K562 (cell line): ENCODE data around the gene CNOT6.

Experiments
- BDP1 ChIP-seq: IDR thresholded peaks from 3 replicates; pipeline ENCODE4 v1.6.1; 2011; ENCODE audit not compliant: insufficient read length, insufficient read depth
- EP300 ChIP-seq: IDR thresholded peaks from 2 replicates; pipeline ENCODE4 v1.6.1; 2012; ENCODE audit warnings: low read length, improper control_type of control experiment
- KLF6 ChIP-seq: fragments of 250-450 bp; sonication (Bioruptor Pico); IDR thresholded peaks from 2 replicates; pipeline ENCODE4 v1.4.0; 2020; ENCODE audit warnings: mild to moderate bottlenecking, moderate library complexity, borderline replicate concordance
- L3MBTL2 ChIP-seq: fragments of 450-650 bp; IDR thresholded peaks from 2 replicates; pipeline ENCODE4 v1.6.1; 2016; ENCODE audit warnings: mild to moderate bottlenecking, moderate library complexity
- MYC ChIP-seq, 2 experiments: fragments of 250-450 bp in 1 of 2; sonication (Bioruptor Pico) in 1 of 2; IDR thresholded peaks; 2 replicates each; pipeline versions ENCODE4 v1.5.1 to v1.6.1; 2012 to 2021; ENCODE audit warnings: low read depth in 2 of 2, borderline replicate concordance in 1 of 2, improper control_type of control experiment in 1 of 2, low read length in 1 of 2, mild to moderate bottlenecking in 1 of 2, moderate library complexity in 1 of 2
- POLR2A ChIP-seq: fragments of 450-650 bp; conservative IDR thresholded peaks from 2 replicates; pipeline ENCODE4 v1.6.1; 2016
- POLR2AphosphoS2 ChIP-seq: IDR thresholded peaks from 2 replicates; pipeline ENCODE4 v1.6.1; 2012; ENCODE audit warnings: low read length, improper control_type of control experiment
- SPI1 ChIP-seq: IDR thresholded peaks from 2 replicates; pipeline ENCODE4 v1.6.1; 2011; ENCODE audit warnings: low read depth, low read length, control low read depth, borderline replicate concordance
- ZFPM2 ChIP-seq: fragments of 250-450 bp; sonication (Bioruptor Pico); IDR thresholded peaks from 2 replicates; pipeline ENCODE4 v1.5.1; 2022; ENCODE audit warnings: mild to moderate bottlenecking
- TF ChIP-seq, protein P1 (sequence below), 2 experiments: fragments of 450-650 bp; formaldehyde crosslinking in 1 of 2; IDR thresholded peaks; 2 replicates each; pipeline versions ENCODE4 v1.4.0 to v1.6.1; 2014 to 2020; ENCODE audit warnings: mild to moderate bottlenecking in 2 of 2, borderline replicate concordance in 1 of 2, low read depth in 1 of 2
- TF ChIP-seq, protein P2 (sequence below), 3 experiments: fragments of 200-800 bp in 1 of 3; sonication (Bioruptor generic) in 1 of 3; sonication (generic) in 1 of 3; formaldehyde crosslinking in 1 of 3; IDR thresholded peaks; 2 replicates each; pipeline versions ENCODE4 v1.6.1 to v1.8.0; 2016 to 2022; ENCODE audit warnings: mild to moderate bottlenecking in 2 of 3, missing compliant biosample characterization in 2 of 3, missing genetic modification characterization in 2 of 3, missing genetic modification reagents in 1 of 3
- TF ChIP-seq, protein P3 (sequence below), 3 experiments: IDR thresholded peaks in 2 of 3; conservative IDR thresholded peaks in 1 of 3; 2 replicates each; pipeline ENCODE4 v1.5.1; 2011 to 2012; ENCODE audit warnings: low read length in 3 of 3, mild to moderate bottlenecking in 3 of 3, control low read depth in 2 of 3, improper control_type of control experiment in 1 of 3, inconsistent platforms in 1 of 3, low read depth in 1 of 3, mixed read lengths in 1 of 3, moderate library complexity in 1 of 3; ENCODE audit not compliant: insufficient read depth in 2 of 3

DNA sequence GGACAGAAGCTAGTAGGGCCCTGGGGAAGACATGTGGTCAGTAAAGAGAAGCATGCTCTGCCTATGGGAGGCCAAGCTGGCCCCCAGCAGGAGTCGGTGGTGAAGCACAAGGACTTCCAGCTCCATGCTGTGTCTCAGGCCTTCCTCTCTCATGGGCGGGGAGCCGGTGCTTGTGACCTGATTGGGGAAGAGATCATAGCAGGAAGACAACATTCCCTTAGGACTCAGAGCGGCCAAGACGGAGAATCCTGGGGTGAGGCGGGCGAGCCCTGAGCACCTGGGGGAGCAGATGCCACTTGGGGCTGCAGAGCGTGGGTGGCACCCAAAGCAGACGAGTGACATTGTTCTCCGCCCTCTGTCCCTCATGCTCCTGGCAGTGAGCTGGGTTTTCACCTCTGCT lies 33.3 kb upstream of the CNOT6 start:
- TF ChIP-seq EP300: no peak
- TF ChIP-seq, protein P1, sequence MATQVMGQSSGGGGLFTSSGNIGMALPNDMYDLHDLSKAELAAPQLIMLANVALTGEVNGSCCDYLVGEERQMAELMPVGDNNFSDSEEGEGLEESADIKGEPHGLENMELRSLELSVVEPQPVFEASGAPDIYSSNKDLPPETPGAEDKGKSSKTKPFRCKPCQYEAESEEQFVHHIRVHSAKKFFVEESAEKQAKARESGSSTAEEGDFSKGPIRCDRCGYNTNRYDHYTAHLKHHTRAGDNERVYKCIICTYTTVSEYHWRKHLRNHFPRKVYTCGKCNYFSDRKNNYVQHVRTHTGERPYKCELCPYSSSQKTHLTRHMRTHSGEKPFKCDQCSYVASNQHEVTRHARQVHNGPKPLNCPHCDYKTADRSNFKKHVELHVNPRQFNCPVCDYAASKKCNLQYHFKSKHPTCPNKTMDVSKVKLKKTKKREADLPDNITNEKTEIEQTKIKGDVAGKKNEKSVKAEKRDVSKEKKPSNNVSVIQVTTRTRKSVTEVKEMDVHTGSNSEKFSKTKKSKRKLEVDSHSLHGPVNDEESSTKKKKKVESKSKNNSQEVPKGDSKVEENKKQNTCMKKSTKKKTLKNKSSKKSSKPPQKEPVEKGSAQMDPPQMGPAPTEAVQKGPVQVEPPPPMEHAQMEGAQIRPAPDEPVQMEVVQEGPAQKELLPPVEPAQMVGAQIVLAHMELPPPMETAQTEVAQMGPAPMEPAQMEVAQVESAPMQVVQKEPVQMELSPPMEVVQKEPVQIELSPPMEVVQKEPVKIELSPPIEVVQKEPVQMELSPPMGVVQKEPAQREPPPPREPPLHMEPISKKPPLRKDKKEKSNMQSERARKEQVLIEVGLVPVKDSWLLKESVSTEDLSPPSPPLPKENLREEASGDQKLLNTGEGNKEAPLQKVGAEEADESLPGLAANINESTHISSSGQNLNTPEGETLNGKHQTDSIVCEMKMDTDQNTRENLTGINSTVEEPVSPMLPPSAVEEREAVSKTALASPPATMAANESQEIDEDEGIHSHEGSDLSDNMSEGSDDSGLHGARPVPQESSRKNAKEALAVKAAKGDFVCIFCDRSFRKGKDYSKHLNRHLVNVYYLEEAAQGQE (IDR thresholded peaks at IDR 0.05; ENCODE audit: borderline replicate concordance): no peak
- TF ChIP-seq, protein P1 (CRISPR knock-in tag; IDR thresholded peaks at IDR 0.05; ENCODE audit: low read depth): no peak
- TF ChIP-seq, protein P2, sequence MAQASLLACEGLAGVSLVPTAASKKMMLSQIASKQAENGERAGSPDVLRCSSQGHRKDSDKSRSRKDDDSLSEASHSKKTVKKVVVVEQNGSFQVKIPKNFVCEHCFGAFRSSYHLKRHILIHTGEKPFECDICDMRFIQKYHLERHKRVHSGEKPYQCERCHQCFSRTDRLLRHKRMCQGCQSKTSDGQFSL (CRISPR knock-in tag; IDR thresholded peaks at IDR 0.05): no peak
- TF ChIP-seq, protein P2 (tag; IDR thresholded peaks at IDR 0.05): no peak
- TF ChIP-seq POLR2AphosphoS2: no peak
- TF ChIP-seq, protein P3, sequence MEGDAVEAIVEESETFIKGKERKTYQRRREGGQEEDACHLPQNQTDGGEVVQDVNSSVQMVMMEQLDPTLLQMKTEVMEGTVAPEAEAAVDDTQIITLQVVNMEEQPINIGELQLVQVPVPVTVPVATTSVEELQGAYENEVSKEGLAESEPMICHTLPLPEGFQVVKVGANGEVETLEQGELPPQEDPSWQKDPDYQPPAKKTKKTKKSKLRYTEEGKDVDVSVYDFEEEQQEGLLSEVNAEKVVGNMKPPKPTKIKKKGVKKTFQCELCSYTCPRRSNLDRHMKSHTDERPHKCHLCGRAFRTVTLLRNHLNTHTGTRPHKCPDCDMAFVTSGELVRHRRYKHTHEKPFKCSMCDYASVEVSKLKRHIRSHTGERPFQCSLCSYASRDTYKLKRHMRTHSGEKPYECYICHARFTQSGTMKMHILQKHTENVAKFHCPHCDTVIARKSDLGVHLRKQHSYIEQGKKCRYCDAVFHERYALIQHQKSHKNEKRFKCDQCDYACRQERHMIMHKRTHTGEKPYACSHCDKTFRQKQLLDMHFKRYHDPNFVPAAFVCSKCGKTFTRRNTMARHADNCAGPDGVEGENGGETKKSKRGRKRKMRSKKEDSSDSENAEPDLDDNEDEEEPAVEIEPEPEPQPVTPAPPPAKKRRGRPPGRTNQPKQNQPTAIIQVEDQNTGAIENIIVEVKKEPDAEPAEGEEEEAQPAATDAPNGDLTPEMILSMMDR (IDR thresholded peaks at IDR 0.05 in 2 of 3, conservative IDR thresholded peaks at IDR 0.05 in 1 of 3; ENCODE audit: insufficient read depth in 2 of 3, low read depth in 1 of 3, low read length in 3 of 3): no peak
- no peak for TF ChIP-seq SPI1
- TF ChIP-seq BDP1: no peak
- TF ChIP-seq L3MBTL2: no peak
- TF ChIP-seq ZFPM2 (CRISPR knock-in tag): no peak
- TF ChIP-seq MYC (IDR thresholded peaks at IDR 0.05; ENCODE audit: low read depth, low read length): no peak
- TF ChIP-seq MYC (CRISPR knock-in tag; IDR thresholded peaks at IDR 0.05; ENCODE audit: borderline replicate concordance, low read depth): no peak
- no peak for TF ChIP-seq KLF6 (CRISPR knock-in tag)
- no peak for TF ChIP-seq POLR2A
